Mammary epithelial cell (primary cell): ENCODE data around the gene OPALIN.

ENCODE experiments used
- CTCF ChIP-seq, 2 donors: IDR thresholded peaks in 1 of 2; conservative IDR thresholded peaks in 1 of 2; 2 replicates each; pipeline ENCODE4 v1.5.1; 2011 to 2012; ENCODE audit warnings: inconsistent platforms in 2 of 2, low read length in 2 of 2, mild to moderate bottlenecking in 2 of 2, control low read depth in 1 of 2, low read depth in 1 of 2; ENCODE audit not compliant: insufficient read depth in 1 of 2; ENCODE audit errors: extremely low read depth in 1 of 2
- EZH2 ChIP-seq: IDR thresholded peaks from 2 replicates; pipeline ENCODE4 v1.6.1; 2012; ENCODE audit warnings: low read length, inconsistent platforms, borderline replicate concordance

DNA sequence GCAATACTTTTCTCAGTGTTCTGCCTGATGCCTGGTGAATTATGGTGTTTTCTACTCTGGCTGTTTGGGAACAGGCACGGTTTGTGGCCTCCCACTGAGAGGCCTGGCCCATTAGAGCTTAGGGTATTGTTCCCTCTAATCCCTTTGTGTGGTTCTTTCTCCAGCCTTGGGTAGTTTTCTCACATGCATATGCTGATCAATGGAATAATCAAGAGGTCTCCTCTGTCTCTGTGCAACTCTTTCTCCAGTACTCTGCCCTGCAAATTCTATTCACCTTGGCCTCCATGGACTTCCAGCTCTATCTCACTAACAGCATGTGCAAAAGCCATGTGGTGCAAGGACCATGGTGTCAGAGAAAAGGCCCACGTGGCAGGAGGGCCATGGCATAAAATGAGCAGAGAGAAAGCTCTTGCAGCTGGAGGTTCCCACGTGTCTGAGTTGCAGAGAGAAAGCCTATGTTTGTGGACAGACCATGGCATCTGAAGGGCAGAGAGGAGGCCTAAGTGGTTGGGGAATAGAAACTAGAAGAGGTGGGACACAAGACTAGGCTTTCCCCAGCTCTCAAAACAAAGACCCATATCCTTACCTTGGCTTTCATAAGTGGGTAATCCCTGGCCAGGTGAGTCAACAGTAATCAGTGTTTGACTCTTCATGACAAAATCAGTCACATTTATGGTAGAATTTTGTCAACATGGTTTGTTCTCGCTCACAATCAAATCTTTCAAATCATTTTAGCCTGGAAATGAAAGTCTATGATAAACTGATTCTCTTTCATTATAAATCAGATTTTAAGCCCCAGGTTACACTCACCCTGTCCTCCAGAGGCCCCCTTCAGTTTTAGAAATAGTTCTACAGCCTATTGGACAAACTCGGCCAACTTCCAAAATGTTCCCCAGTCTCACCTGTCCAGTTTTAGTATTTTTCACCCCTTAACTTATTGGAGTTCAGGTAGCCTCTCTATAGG is 17.3 kb downstream of the OPALIN start:
- TF ChIP-seq CTCF (conservative IDR thresholded peaks at IDR 0.05 in 1 of 2, IDR thresholded peaks at IDR 0.05 in 1 of 2; ENCODE audit: extremely low read depth in 1 of 2, insufficient read depth in 1 of 2, low read depth in 1 of 2, low read length in 2 of 2) = no peak
- no peak for TF ChIP-seq EZH2
